Stimulated activated CD4-positive, alpha-beta T cell treated with anti-CD3 and anti-CD28 coated beads, Interleukin-12 subunit alpha, Interleukin-12 subunit beta, amount 100 ng/mL, for 48 hours (primary cell): Measurements from ENCODE around the gene BHLHE23.

Experiments used
- DNase-seq, 3 donors: peaks; one replicate each; pipeline ENCODE4 v3.0.0-alpha.2; 2020; ENCODE audit warnings: low read depth in 2 of 3, low spot score in 1 of 3

BHLHE23 gene

DNA sequence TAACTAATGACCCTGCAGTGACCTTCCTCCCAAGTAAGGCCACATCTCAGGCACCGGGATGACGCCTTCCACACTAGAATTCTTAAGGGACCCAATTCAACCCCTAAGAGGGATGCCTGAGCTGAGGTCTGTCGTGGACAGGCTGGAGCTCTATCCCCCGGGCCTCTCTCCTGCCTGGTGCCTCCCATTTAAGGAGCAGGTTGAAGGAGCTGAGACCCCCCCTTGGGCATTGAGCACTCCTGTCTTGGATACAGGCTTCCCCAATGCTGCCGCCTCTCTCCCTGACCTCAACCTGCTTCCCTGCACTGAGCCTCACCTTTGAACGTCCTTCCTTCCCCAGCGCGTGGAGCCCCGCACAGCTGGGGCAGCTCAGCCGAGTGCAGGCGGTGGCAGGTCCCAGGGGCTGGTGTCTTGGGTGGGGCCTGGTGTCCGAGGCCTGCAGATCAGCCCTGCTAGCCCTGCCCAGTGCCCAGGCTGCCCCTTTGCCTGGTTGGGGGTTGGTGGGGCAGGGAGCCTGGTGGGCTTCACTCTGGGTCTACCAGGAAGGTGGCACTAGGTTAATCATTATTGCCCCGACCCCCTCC is 19.9 kb upstream of the BHLHE23 start:
- no peak for DNase-seq

- DNase-seq: no peak
These were observed 19.0 kb upstream of the BHLHE23 start for GRCh38 chr20:63025534-63026331.

- no peak for DNase-seq
These were observed 18.0 kb upstream of the BHLHE23 start for GRCh38 chr20:63024573-63025392.

DNA sequence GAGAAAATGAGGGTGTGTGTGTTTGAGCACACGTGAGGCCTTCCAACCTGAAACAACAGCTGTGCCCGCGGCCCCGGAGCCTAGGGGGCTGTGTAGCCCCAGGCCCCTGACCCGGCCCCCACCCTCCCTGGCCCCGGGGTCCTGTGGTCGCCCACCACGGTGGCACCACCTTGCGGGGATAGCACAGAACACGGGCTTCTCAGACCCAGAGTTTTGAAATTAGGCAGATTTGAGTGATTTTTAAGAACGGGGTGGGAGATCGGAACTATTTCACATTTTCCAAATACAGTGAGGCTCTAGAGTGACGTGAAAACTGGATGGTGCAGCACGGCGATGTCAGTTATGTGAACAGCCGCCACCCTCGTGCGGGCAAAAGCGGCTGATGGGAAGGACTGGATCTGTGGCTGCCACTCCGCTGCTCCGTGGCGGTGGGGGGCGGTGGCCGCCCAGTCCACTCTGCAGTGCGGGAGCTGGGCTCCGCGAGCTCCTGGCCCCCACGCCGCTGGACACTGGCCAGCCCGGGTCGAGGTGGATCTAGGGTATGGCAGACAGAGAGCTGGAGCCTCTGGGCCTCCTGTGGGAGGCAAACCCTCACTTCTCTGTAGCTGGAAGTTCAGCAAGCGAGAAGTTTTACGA is 17.3 kb upstream of the BHLHE23 start:
- DNase-seq: no peak

DNA sequence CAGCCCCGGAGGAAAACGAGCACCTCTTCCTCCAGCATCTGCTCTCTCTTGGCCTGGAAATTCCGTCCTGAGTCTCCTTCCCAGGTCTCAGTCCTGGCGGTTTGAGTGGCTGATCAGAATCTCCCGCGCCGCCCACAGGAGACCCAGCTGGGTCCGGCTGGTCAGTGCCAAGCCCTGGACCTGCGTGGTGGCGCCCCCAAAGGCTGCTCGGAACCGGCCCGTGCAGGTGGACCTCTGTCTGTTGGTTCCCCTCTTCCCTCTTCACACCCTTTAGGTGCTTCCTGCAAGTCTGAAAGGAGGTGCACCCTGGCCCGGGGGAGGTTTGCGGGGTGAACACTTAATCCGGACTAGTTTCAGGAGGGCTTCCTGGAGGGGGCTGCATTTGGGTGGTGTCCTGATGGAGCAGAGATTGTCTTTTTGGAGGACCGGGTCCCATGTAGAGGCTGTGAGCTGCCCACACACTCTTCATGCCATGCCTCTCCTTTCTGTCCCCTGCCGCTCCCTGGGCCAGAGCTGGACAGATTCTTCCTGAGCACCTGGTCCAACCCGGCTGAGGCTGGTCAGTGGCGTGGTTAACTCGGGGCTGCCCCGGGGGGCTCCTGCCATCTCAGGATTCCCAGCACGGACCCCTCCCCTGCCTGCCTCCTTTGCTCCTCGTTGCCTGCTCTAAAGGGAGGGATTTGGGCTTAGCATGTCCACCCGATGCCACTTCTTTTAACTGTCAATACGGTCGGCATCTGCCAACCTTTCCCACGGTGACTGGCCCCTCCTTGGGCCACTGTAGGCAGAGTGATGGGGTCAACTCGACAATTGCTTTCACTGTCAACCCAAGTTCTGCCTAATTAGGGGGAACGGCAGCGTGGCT is 16.5 kb upstream of the BHLHE23 start:
- no peak for DNase-seq

- DNase-seq: no peak
These were observed 15.7 kb upstream of the BHLHE23 start for GRCh38 chr20:63022501-63022900.

GRCh38 chr20:63021356-63022321 is 14.9 kb upstream of the BHLHE23 start:
- no peak for DNase-seq

- no peak for DNase-seq
These were observed 13.9 kb upstream of the BHLHE23 start for GRCh38 chr20:63020681-63021080.

DNA sequence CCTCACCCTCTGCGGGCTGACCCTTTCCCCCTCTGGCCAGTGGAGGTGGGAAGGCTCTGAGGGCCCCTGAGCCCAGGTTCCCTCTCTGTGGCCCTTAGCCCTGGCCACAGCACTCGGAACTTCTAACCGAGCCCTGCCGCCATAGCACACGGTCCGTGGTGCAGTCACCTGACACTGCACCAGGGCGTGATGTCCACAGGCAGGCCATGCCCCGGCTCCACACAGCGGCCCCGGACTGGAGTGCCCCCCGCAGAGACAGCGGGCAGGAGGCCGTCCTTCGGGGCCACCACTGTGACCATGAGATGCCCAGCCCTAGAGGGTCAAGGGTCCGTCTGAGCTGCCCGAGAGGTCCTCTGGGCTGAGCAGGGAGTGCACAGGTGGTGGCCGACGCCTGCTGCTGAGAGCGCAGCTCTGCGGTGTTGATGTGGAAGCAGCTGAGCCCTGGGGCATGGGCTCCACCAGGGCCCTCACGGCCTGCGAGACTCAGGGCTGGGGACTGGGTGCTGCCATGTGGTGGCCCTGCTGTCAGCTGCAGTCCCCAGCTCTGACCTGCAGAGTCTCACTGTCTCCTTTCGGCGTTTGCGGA is 11.2 kb upstream of the BHLHE23 start:
- no peak for DNase-seq

DNA sequence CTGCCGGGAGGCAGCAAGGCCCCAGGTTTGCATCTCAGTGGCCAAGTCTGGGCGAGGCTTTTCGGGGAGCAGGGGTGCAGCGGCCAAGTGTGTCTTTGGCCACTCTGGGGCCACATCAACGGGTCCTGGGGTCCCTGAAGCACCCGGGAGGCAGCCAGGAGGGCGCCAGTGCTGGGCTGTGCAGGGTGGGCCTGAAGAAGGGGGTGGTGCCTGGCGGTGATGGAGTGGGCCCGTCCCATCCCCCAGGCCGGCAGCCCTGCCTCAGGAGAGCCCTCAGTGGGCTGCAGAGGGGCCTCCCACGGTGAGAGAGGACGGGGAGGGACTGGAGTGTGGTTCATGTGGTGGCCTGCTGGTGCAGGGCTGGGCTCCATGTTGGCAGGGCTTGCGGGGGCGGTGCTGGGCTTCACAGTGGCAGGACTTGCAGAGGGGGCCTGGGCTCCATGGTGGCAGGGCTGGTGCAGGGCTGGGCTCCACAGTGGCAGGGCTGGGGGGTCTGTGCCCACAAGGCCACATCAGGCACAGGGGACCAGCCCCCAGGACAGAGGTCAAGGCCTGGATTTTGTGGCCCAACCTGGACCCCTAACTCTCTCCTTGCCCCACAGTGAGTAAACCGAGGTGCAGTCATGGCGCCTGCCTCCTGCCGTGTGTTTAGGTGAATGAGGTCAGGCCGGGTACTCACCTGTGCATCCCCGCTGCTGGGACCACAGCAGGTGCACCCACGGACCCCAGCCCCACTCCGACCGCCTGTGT is 10.5 kb upstream of the BHLHE23 start:
- no peak for DNase-seq

DNA sequence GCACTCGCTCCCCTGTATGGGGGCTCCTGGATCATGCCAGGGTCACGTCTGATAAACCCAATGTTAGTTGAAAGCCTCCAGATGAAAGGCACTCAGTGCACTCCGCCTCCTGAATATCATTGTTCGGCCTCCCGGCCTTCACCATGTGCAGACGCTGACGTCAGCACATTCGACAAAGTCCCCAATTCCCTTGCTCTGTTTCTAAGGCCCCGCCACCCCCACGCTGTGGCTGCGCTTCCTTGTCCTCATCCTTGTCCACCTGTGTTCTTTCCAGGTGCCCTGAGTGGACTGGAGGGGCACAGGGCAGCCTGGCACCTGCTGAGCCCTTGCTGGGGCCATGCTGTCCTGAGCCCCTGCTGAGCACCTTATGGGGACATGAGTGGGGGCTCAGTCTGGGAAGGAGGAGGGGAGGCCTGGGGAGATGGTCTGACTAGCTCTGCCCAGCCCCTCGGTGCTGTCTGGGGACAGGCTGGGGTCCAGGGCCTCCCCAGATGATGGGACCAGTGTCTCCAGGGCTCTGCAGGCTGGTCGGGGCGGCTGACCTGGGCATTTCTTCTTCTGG is 9.8 kb upstream of the BHLHE23 start:
- DNase-seq: no peak

DNA sequence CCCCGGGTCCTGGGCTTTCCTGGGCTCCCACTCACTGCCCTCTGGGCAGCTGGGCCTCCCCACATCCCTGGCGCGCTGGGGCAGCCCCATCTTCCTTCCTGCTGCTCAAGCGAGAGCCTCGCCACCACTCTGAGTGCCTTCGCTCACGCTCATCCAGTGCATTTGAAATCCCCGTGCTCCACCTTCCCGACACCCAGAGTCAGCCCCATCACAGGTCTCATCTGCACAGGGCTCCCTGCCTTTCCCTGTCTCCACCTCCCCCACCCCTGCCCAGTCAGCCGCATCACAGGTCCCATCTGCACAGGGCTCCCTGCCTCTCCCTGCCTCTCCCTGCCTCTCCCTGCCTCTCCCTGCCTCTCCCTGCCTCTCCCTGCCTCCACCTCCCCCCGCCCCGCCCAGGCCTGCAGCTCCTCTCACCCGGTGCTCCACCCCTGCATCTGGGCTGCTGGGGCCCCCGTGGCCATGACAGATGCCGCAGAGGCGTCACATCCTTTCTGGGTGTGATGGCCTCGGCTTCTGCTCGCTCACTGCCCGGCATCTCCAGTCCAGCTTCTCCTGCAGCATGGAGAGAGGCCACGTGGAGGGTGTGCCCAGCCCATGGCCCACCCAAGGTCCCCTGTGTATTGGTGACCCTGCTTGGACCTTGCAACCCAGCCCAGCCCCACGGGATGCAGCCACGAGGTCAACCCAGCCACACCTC is 9.0 kb upstream of the BHLHE23 start:
- no peak for DNase-seq

DNA sequence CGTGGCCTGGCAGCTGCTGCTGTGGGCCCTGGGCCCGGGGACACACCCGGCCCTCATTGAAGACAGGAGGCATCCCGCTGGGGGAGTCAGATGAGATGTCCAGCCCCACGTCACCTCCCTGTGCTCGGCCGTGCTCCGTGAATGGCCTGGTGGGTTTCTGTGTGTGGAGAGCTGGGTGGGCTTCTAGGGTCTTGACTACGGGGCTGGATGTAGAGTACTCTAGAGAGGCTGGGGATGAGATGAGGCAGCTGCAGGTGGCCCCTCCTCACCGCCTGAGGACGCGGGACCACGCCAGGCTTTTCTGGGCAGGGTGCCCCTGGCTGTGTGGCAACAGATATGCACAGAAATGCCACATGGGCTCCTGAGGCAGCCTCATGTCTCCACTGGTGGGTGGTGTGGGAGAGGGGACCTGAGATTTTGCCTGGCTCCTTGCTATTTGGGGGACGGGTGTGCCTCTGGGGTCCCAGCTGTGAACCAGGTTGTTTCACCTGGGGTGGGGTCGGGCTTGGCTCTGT is 8.4 kb upstream of the BHLHE23 start:
- DNase-seq: no peak

DNA sequence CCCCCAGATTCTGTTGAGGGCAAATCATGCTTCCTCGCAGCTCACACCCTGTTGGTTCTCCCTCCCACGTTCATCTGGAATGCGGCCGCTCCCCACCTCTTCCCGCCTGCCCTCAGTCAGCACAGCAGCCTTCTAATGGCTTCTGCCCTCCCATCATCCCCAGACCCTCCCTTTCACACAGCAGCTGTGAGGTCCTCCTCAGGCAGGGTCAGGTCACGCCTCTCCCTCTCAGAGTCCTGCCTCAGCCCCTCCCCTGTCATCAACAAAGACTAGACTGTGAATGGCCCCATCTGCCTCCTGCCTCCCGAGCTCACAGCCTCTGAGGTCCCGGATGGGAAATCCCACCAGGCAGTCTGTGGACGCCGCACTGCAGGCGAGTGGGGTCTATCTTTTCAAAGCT is 7.9 kb upstream of the BHLHE23 start:
- no peak for DNase-seq

DNA sequence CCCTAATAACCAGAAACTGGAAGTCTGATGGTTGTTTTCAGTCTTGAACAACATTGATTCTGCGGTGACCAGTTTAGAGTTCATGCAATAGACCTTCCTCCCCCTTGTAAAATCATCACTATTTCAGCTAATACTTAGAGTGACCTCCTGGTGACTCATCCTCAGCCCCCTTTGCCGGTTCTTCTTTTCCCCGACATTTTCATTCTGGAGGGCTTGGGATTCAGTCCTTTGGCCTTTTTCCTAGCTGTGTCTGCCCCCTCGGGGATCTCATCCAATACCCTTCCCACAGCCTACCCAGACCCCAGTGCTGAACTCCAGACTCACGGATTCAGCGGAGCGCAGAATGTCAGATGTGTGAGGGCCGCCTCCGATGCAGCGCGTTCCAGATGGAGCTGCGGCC is 7.5 kb upstream of the BHLHE23 start:
- DNase-seq: no peak

- DNase-seq: no peak
These were observed 6.4 kb upstream of the BHLHE23 start for GRCh38 chr20:63013207-63013606.

GRCh38 chr20:63011798-63012197 is 5.0 kb upstream of the BHLHE23 start:
- DNase-seq: no peak
